HG02938 (cell line): Measurements from ENCODE around the gene CHID1.

Experiments
- ATAC-seq: cut with Tn5 transposase; IDR thresholded peaks from one replicate; pipeline ENCODE4 v1.9.1; 2021; ENCODE audit warnings: mild to moderate bottlenecking, moderate library complexity; ENCODE audit not compliant: unreplicated experiment

The CHID1 gene

GRCh38 chr11:837990-838307 is 72.7 kb downstream of the CHID1 start:
- no peak for ATAC-seq

- no peak for ATAC-seq
Observed at GRCh38 chr11:837189-837989, 73.2 kb downstream of the CHID1 start.

- no peak for ATAC-seq
Observed at GRCh38 chr11:836700-837099, 73.9 kb downstream of the CHID1 start.

GRCh38 chr11:836274-836673 is 74.3 kb downstream of the CHID1 start:
- no peak for ATAC-seq

GRCh38 chr11:834371-835316 is 76.0 kb downstream of the CHID1 start:
- no peak for ATAC-seq

- no peak for ATAC-seq
Observed at GRCh38 chr11:833849-834311, 76.7 kb downstream of the CHID1 start.

GRCh38 chr11:833114-833791 is 77.4 kb downstream of the CHID1 start:
- no peak for ATAC-seq

GRCh38 chr11:832529-833113 is 78.0 kb downstream of the CHID1 start, which contains the start of gene CD151:
Gene CD151, plus strand, starts transcription at chr11:832952. Its CDS starts 3,118 bp downstream, at chr11:836070.
- ATAC-seq = no peak

GRCh38 chr11:831961-832528 is 78.6 kb downstream of the CHID1 start:
- no peak for ATAC-seq

- no peak for ATAC-seq
Observed at GRCh38 chr11:831118-831864, 79.3 kb downstream of the CHID1 start.

GRCh38 chr11:830295-831117 is 80.1 kb downstream of the CHID1 start:
- no peak for ATAC-seq

GRCh38 chr11:829847-830294 is 80.7 kb downstream of the CHID1 start:
- ATAC-seq = no peak

- no peak for ATAC-seq
Observed at GRCh38 chr11:829176-829846, 81.3 kb downstream of the CHID1 start.

- ATAC-seq = no peak
Observed at GRCh38 chr11:828506-829175, 82.0 kb downstream of the CHID1 start.

GRCh38 chr11:827897-828192 is 82.8 kb downstream of the CHID1 start, which contains the start of gene CRACR2B:
Gene CRACR2B, plus strand, starts transcription at chr11:827919. Its CDS starts 689 bp downstream, at chr11:828608.
- no peak for ATAC-seq

- no peak for ATAC-seq
Observed at GRCh38 chr11:827146-827896, 83.3 kb downstream of the CHID1 start.

GRCh38 chr11:826836-827145 is 83.8 kb downstream of the CHID1 start:
- ATAC-seq = no peak
